GM12878 (cell line): Measurements from ENCODE around the gene HS3ST5. TPM values are rescaled to one million over a fixed set of nuclear protein-coding genes. Genes with fewer than 3 reads are reported as not detected.

Source experiments
- ATAC-seq: fragments of 200-7000 bp; cut with Tn5 transposase; 3 replicates; pipeline ENCODE4 v1.9.1; 2020; ENCODE audit warnings: mild to moderate bottlenecking, moderate library complexity
- BruUV-seq: library from RNA; stranded (reverse); fragments of 400-500 nt; replicated peaks from 2 replicates; lab custom pipeline; 2021; lab: Mats Ljungman, UMichigan
- CTCF ChIA-PET: fragments of 300-600 bp; sonication (Branson Sonifier 250); formaldehyde crosslinking; extraction: SDS; loops from one replicate; lab custom pipeline; 2021; ENCODE audit warnings: inconsistent platforms; lab: Yijun Ruan, JAX
- POLR2A ChIA-PET: fragments of 350-600 bp; formaldehyde crosslinking; extraction: SDS; loops from one replicate; lab custom pipeline; 2021; ENCODE audit warnings: inconsistent platforms; lab: Charles Lee
- RAD21 ChIA-PET: fragments of 300-600 bp; sonication (Branson Sonifier 250); formaldehyde crosslinking; loops from one replicate; lab custom pipeline; 2023; ENCODE audit warnings: antibody characterized with exemption; ENCODE audit not compliant: unreplicated experiment; lab: Charles Lee
- SMC1A ChIA-PET: fragments of 300-600 bp; sonication (Branson Sonifier 250); formaldehyde crosslinking; loops from one replicate; lab custom pipeline; 2023; ENCODE audit not compliant: unreplicated experiment, uncharacterized antibody; lab: Charles Lee
- DNase-seq: peaks from one replicate; pipeline ENCODE4 v3.0.0-alpha.2; 2011; ENCODE audit warnings: low read depth, low spot score
- FAIRE-seq: peaks from 3 replicates; lab custom pipeline; 2011; peaks lifted over from hg19 to GRCh38; lab: Jason Lieb, UNC
- H2AFZ ChIP-seq: 2 replicates; pipeline ENCODE4 v1.6.0; 2011; ENCODE audit warnings: low read depth, low read length, control low read depth; ENCODE audit not compliant: control insufficient read depth
- H3K27ac ChIP-seq: 2 replicates; pipeline ENCODE4 v1.5.1; 2011; ENCODE audit warnings: control low read depth; ENCODE audit not compliant: control insufficient read depth, insufficient read depth
- H3K27me3 ChIP-seq, 2 experiments: replicated peaks in 1 of 2; 2 replicates each; pipeline versions ENCODE4 v1.6.0 to v1.6.1; 2011; ENCODE audit warnings: low read length in 1 of 2; ENCODE audit not compliant: control insufficient read depth in 2 of 2, insufficient read depth in 2 of 2
- H3K36me3 ChIP-seq, 2 experiments: 2 replicates each; pipeline ENCODE4 v1.5.1; 2011; ENCODE audit warnings: low read length in 1 of 2; ENCODE audit not compliant: control insufficient read depth in 2 of 2, insufficient read depth in 2 of 2
- H3K4me1 ChIP-seq: 2 replicates; pipeline ENCODE4 v1.6.1; 2011; ENCODE audit warnings: mild to moderate bottlenecking, low read length, moderate library complexity, mixed read lengths; ENCODE audit not compliant: control insufficient read depth, insufficient read depth
- H3K4me2 ChIP-seq: 2 replicates; pipeline ENCODE4 v1.6.0; 2011; ENCODE audit warnings: control low read depth; ENCODE audit not compliant: control insufficient read depth, insufficient read depth
- H3K4me3 ChIP-seq: fragments of 200-600 bp; sonication (generic); 2 replicates; pipeline ENCODE4 v1.5.1; 2016
- H3K79me2 ChIP-seq: 2 replicates; pipeline ENCODE4 v1.6.0; 2011; ENCODE audit warnings: low read length; ENCODE audit not compliant: control insufficient read depth, insufficient read depth
- H3K9ac ChIP-seq: 2 replicates; pipeline ENCODE4 v1.8.0; 2011; ENCODE audit warnings: low read length, control low read depth, mixed read lengths; ENCODE audit not compliant: control insufficient read depth, insufficient read depth
- H3K9me3 ChIP-seq: replicated peaks from 3 replicates; pipeline ENCODE4 v1.5.1; 2011; ENCODE audit warnings: mild to moderate bottlenecking, low read length; ENCODE audit not compliant: control insufficient read depth, insufficient read depth
- H4K20me1 ChIP-seq: 2 replicates; pipeline ENCODE4 v1.6.0; 2011; ENCODE audit not compliant: control insufficient read depth, insufficient read depth
- CUX1 ChIP-seq: IDR thresholded peaks from 2 replicates; pipeline ENCODE4 v1.6.1; 2012; ENCODE audit warnings: improper control_type of control experiment, low read depth, low read length; ENCODE audit not compliant: insufficient replicate concordance
- SMC3 ChIP-seq: IDR thresholded peaks from 2 replicates; pipeline ENCODE4 v1.6.1; 2011; ENCODE audit warnings: low read length, improper control_type of control experiment, borderline replicate concordance
- ZSCAN29 ChIP-seq: fragments of 450-650 bp; IDR thresholded peaks from 2 replicates; pipeline ENCODE4 v1.6.1; 2017; ENCODE audit warnings: mild to moderate bottlenecking, moderate library complexity
- WGBS: methylation state at CpG from one replicate; pipeline ENCODE4 v1.1.6; 2016; ENCODE audit warnings: low lambda C conversion rate; ENCODE audit not compliant: insufficient replicate concordance, insufficient coverage; ENCODE audit errors: missing lambda C conversion rate; 5-methylcytosine and 5-hydroxymethylcytosine counted together
- in situ Hi-C: fragments of 300-500 bp; cut with MboI; formaldehyde crosslinking; loops from 9 replicates; pipeline ENCODE4 v1.14.3; 2018; ENCODE audit warnings: mixed read lengths
- intact Hi-C: fragments of 100-400 bp; cut with micrococcal nuclease; formaldehyde crosslinking; loops from one replicate; pipeline ENCODE4 v1.14.2; 2022; ENCODE audit not compliant: unreplicated experiment
- polyA plus RNA-seq, 11 experiments: library from polyadenylated mRNA; depleted of rRNA in 4 of 11; unstranded in 6 of 11; stranded (reverse) in 5 of 11; fragments of >200 nt; fragmentation: Nextera tagmentation in 4 of 11; fragmentation: Illumina TruSeq in 1 of 11; extraction: Ambion mirVana in 4 of 11; extraction: Trizol in 1 of 11; gene quantifications; 1 replicate in 1 of 11; 2 replicates in 10 of 11; pipeline versions ENCODE4 v1.2.1 to v1.2.3, GENCODE V29; 2011 to 2016; ENCODE audit warnings: inconsistent platforms in 2 of 11, missing spikeins in 2 of 11, low read depth in 1 of 11
- total RNA-seq, 4 experiments: library from RNA; depleted of rRNA in 3 of 4; stranded (reverse); fragments of >200 nt in 3 of 4; fragmentation: Illumina TruSeq in 1 of 4; extraction: Trizol in 1 of 4; gene quantifications; 2 replicates each; pipeline versions ENCODE4 v1.2.1 to v1.2.3, GENCODE V29; 2013 to 2021

HS3ST5 gene
- total and polyA plus RNA-seq, 10 of the 15 experiments (the other 5 are each of a cell fraction or from before 2014, with no cell fraction given): 0.04 TPM; not detected in 9

DNA sequence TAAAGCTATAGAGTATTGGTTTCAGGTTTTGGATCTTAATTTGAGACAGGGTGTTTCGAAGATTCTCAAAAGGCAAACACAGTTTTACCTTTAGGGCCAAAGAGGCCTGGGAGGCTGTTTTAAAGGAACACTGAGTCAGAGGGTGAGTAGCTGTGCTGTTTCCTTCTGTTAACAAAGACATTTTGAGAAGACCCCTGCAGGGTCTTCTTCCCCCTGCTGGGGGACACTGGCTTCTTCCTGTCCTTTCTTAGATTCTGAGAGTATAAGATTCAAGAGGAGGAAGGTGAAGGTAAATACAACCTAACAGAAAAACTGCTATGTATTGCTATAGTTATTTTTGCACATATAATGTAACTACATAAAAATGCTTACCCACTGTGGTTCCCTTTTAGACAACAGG is 19.0 kb downstream of the HS3ST5 start:
- Histone ChIP-seq H3K9me3 (no peaks in the 10 kb centered on the region), H3K4me2 (no peak overlapping the region), H3K4me1 (no peaks in the 10 kb centered on the region), H3K27me3 (no peaks in the 10 kb centered on the region), H3K27ac (no peak overlapping the region), H3K79me2 (no peaks in the 10 kb centered on the region), H3K4me3 (no peak overlapping the region), H3K36me3 (no peaks in the 10 kb centered on the region), H3K9ac (no peak overlapping the region), H4K20me1 (no peaks in the 10 kb centered on the region), H2AFZ (no peak overlapping the region)
- FAIRE-seq (no peak), DNase-seq (no peak), ATAC-seq (no peak)
- WGBS: 0% methylated on average over 1 of the region's 1 CpG
- no TSS peak for BruUV-seq
- TF ChIP-seq CUX1: no peak
- no peak for TF ChIP-seq SMC3
- TF ChIP-seq ZSCAN29: no peak
- ChIA-PET POLR2A (no interaction called here), SMC1A (no interaction called here), CTCF (no interaction called here), RAD21 (no interaction called here)
- in situ Hi-C loops (no loop called here), intact Hi-C loops (no loop called here)
